ENCODE results near the gene RBM42. TPM values are rescaled to one million over a fixed set of nuclear protein-coding genes. Genes with fewer than 3 reads are reported as not detected.

Gene RBM42
- total RNA-seq, 3 donors from 2014 or later (not counting 1 experiment from before 2014, with no cell fraction given), result 51.6 to 61.7 (median 58.2) TPM

DNA sequence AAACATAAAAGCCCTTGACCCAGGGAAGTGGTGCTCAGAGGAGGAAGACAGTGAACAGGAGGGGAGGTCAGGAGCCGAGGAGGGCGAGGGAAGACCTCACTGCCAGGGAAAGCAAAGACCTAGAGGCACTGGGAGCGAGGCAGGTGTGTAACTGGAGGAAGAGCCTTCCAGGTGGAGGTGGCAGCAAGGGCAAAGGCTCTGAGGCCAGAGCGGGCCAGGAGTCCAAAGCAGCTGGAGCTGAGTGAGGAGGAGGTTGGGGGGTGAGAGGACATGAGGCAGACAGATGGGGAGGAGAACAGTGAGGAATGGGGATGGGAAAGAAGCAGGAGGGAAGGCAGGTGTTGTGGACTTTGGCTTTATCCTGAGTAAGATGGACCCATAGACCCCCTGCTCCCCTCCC, 41.1 kb downstream of the RBM42 start:
- H3K4me1 Mint-ChIP-seq, result peaks cover 0 to 8% of the 10 kb centered on the region in 2 donors
- H3K27ac Mint-ChIP-seq, result no peak overlapping the region
- Histone ChIP-seq H3K27ac (ENCODE audit: low read length) (no peak overlapping the region), H3K4me1 (ENCODE audit: control insufficient read depth, insufficient read depth, low read length) (peaks cover 12% of the 10 kb centered on the region), H3K36me3 (ENCODE audit: control insufficient read depth, insufficient read depth, low read length) (peaks cover 6% of the 10 kb centered on the region), H3K9me3 (ENCODE audit: control insufficient read depth, insufficient read depth, low read length) (no peaks in the 10 kb centered on the region), H3K27me3 (ENCODE audit: control insufficient read depth, insufficient read depth, low read length) (peaks cover 11% of the 10 kb centered on the region), H3K4me3 (ENCODE audit: low read length) (no peak overlapping the region)
- H3K9me3 Mint-ChIP-seq, result no peaks in the 10 kb centered on the region
- H3K36me3 Mint-ChIP-seq, result no peaks in the 10 kb centered on the region
- ATAC-seq, result no peak
- 71% methylated on average over 4 of the region's 4 CpGs for WGBS (ENCODE audit: insufficient coverage)
- intact Hi-C loops (cut with micrococcal nuclease), result no loop called here
- no peak for DNase-seq
- TF ChIP-seq, protein P1, sequence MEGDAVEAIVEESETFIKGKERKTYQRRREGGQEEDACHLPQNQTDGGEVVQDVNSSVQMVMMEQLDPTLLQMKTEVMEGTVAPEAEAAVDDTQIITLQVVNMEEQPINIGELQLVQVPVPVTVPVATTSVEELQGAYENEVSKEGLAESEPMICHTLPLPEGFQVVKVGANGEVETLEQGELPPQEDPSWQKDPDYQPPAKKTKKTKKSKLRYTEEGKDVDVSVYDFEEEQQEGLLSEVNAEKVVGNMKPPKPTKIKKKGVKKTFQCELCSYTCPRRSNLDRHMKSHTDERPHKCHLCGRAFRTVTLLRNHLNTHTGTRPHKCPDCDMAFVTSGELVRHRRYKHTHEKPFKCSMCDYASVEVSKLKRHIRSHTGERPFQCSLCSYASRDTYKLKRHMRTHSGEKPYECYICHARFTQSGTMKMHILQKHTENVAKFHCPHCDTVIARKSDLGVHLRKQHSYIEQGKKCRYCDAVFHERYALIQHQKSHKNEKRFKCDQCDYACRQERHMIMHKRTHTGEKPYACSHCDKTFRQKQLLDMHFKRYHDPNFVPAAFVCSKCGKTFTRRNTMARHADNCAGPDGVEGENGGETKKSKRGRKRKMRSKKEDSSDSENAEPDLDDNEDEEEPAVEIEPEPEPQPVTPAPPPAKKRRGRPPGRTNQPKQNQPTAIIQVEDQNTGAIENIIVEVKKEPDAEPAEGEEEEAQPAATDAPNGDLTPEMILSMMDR (IDR thresholded peaks at IDR 0.05), result no peak
- H3K27me3 Mint-ChIP-seq (ENCODE audit: low read depth in 2 of 2), result peaks cover 26 to 30% of the 10 kb centered on the region in 2 donors
- H3K4me3 Mint-ChIP-seq, result no peak overlapping the region

DNA sequence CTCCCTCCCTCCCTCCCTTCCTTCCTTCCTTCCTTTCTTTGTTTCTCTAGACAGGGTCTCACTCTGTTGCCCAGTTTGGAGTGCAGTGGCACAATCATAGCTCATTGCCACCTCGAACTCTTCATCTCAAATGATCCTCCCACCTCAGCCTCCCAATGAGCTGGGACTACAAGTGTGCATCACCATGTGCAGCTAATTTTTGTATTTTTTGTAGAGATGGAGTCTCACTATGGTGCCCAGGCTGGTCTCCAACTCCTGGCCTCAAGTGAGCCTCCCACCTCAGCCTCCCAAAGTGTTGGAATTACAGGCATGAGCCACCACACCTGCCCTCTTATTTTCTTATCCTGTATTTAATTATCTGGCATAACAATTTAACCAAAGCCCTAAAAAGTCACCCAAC, 41.9 kb downstream of the RBM42 start:
- intact Hi-C loops (cut with micrococcal nuclease), result no loop called here
- H3K9me3 ChIP-seq (ENCODE audit: control insufficient read depth, insufficient read depth, low read length), result no peaks in the 10 kb centered on the region
- H3K27me3 ChIP-seq (ENCODE audit: control insufficient read depth, insufficient read depth, low read length), result peaks cover 11% of the 10 kb centered on the region
- WGBS (ENCODE audit: insufficient coverage), result 83% methylated on average over 1 of the region's 1 CpG
- H3K4me1 Mint-ChIP-seq, result peaks cover 0 to 8% of the 10 kb centered on the region in 2 donors
- TF ChIP-seq, protein P1 (IDR thresholded peaks at IDR 0.05), result no peak
- peaks cover 12% of the 10 kb centered on the region for H3K4me1 ChIP-seq (ENCODE audit: control insufficient read depth, insufficient read depth, low read length)
- H3K27ac ChIP-seq (ENCODE audit: low read length), result no peak overlapping the region
- ATAC-seq (no peak), DNase-seq (no peak)
- H3K36me3 ChIP-seq (ENCODE audit: control insufficient read depth, insufficient read depth, low read length), result no peaks in the 10 kb centered on the region
- H3K9me3 Mint-ChIP-seq, result no peaks in the 10 kb centered on the region
- peaks cover 27 to 30% of the 10 kb centered on the region in 2 donors for H3K27me3 Mint-ChIP-seq (ENCODE audit: low read depth in 2 of 2)
- no peak overlapping the region for H3K27ac Mint-ChIP-seq
- no peak overlapping the region for H3K4me3 ChIP-seq (ENCODE audit: low read length)
- H3K4me3 Mint-ChIP-seq, result no peak overlapping the region
- no peaks in the 10 kb centered on the region for H3K36me3 Mint-ChIP-seq

DNA sequence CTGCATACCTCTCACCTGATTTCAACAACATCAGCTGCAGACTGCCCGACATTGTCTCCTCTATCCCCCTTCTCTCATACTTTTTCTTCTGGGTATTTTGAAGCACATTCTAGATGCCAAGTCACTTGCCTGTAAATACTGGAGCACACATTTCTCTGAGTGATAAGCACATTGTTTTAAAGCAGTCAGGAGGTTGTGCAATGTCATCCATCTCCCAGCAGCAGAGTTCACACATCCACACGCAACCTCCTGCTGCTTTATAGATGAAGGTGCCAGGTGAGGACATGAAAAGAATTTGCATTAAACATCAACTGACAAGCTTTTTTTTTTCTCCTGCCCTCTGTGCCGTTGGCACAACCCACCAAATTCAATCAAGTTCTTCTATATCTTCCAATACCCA, 43.0 kb downstream of the RBM42 start:
- Histone ChIP-seq H3K27me3 (ENCODE audit: control insufficient read depth, insufficient read depth, low read length) (peaks cover 11% of the 10 kb centered on the region), H3K4me1 (ENCODE audit: control insufficient read depth, insufficient read depth, low read length) (peaks cover 12% of the 10 kb centered on the region), H3K27ac (ENCODE audit: low read length) (no peak overlapping the region), H3K36me3 (ENCODE audit: control insufficient read depth, insufficient read depth, low read length) (no peaks in the 10 kb centered on the region), H3K4me3 (ENCODE audit: low read length) (no peak overlapping the region), H3K9me3 (ENCODE audit: control insufficient read depth, insufficient read depth, low read length) (no peaks in the 10 kb centered on the region)
- Mint-ChIP-seq H3K36me3 (no peaks in the 10 kb centered on the region), H3K4me1 (peaks cover 0 to 8% of the 10 kb centered on the region in 2 donors), H3K9me3 (no peaks in the 10 kb centered on the region), H3K27me3 (ENCODE audit: low read depth in 2 of 2) (peaks cover 34 to 35% of the 10 kb centered on the region in 2 donors), H3K4me3 (no peak overlapping the region), H3K27ac (no peak overlapping the region)
- 43% methylated on average over 3 of the region's 3 CpGs for WGBS (ENCODE audit: insufficient coverage)
- ATAC-seq (no peak), DNase-seq (no peak)
- intact Hi-C loops (cut with micrococcal nuclease), result no loop called here
- TF ChIP-seq, protein P1 (IDR thresholded peaks at IDR 0.05), result no peak
